ENCODE measurements around the gene IFNA5.

Gene IFNA5

DNA sequence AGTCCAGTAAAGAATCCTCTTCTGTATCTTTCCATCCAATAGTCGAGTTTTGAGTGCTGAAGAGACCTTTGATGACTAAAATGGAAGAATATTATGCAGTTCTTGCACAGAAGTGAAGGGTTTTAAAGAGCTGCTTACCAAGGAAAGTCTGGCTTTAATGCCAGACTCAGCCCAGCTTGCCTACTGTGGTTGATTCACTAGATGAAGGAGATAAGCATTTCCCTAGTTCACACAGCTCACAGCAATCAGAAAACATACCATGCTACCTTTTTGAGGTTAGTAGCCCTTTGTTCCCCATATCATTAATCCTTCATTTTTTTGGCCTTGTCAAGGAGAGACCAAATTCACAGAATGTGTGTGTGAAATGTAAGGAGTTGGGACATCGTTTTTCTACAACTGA is 15.3 kb downstream of the IFNA5 start:
- DNase-seq: no peak

DNA sequence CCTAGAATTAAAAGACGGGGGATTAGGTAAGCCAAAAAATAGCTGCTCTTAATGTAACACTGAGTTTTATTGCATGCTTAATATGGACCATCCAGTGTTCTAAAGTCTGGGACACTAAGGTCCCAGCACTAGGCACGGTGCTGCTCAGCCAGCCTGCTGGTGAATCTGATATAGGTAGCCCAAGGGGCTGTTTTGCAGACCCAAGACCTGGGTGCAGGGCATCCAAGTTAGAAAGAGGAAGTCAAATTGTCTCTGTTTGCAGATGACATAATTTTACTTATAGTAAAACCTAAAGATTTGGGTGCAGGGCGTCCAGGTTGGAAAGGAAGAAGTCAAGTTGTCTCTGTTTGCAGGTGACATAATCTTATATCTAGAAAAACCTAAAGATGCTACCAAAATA is 17.8 kb downstream of the IFNA5 start:
- no peak for DNase-seq

DNA sequence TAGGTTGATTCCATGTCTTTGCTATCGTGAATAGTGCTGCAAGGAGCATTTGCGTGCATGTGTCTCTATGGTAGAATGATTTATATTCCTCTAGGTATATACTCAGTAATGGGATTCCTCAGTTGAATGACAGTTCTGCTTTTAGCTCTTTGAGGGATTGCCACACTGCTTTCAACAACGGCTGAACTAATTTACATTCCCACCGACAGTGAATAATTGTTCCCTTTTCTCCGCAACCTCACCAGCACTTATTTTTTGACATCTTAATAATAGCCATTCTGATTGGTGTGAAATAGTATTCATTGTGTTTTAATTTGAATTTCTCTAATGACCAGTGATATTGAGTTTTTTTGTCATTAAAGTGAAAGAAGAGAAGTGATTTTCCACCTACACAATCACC is 18.5 kb downstream of the IFNA5 start:
- no peak for DNase-seq

DNA sequence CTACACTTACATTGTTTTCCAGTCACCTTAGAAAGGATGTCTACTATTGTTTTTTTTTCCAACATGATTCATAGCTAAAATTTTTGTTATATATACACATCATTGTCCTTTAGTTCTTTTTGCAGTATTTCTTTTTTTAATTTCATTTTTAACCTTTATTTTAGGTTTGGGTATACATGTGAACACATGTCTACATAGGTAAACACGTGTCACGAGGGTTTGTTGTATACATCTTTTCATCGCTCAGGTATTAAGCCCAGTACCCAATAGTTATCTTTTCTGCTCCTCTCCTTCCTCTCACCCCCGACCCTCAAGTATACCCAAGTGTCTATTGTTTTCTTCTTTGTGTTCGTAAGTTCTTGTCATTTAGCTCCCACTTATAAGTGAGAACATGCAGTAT is 19.0 kb downstream of the IFNA5 start:
- no peak for DNase-seq

DNA sequence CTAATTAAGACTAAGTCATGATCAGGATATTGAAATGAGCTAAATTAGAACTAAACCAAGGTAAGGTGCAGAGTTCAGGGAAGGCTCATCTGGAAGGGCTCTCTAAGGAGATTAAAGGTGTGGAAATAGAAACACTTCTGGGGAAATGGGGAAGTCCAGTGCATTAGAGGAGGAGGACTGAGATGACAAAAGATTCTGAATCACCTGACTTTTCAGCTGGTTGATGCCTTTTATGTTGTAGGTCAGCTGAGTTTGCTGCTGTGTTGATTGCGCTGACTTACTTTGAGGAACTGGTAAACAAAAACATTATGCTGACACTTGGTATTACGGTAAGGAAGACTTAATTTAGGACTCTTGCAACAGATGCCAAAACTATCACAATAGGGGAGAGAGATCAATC is 23.8 kb downstream of the IFNA5 start:
- DNase-seq: no peak

DNA sequence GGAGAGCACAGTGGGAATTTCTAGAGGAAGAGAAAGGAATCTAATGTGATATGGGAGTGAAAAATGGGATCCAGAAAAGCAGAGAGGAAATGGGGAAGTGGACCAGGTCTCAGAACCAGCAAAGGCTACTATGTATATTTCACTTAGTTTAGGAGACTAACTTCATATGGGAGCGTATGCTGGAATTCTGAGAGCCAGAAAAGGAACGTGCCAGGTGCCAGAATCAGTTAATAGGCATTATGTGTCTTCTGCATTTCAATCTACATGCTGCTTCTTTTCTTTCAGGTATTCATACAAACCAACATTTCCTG is 36.8 kb downstream of the IFNA5 start:
- no peak for DNase-seq

DNA sequence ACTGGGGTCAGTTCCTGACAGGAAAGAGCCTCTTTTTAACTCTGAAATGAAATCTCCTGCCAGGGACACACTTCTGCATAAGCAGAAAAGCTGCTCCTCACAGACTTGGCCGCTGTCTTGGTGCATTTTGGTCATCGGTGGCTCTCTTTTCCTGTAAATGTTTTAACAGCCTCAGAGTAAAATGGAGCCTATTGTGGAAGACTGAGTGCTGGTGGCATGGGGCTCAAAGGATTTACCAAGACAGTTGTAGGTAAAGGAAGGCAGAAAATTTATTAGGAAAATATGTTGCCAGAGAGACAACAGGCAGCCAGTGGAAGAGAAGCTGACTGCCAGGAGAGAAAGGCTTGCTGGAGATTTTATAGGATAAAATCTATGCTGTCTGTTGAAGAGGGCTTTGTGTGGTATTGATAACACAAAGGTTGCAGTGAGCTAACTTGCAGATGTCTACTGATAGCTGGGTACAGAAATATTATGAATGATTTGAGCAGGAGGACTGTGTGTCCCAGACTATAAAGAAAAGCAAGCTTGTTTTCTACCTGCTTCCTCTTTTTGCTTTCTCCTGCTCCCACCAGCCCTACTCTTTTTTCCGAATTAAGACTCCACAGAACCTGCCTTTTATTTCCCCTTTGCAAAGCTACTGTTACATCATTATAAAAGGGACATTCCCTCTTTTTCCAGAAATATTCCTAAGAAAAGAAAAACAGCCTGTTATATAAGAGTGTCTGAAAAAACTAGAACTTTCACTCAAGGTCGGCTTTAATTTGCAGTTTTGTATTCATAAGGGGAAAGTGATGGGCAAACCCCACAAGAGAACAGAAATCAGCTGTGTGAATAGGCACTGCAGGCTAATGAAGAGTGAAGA is 37.4 kb downstream of the IFNA5 start:
- no peak for DNase-seq

DNA sequence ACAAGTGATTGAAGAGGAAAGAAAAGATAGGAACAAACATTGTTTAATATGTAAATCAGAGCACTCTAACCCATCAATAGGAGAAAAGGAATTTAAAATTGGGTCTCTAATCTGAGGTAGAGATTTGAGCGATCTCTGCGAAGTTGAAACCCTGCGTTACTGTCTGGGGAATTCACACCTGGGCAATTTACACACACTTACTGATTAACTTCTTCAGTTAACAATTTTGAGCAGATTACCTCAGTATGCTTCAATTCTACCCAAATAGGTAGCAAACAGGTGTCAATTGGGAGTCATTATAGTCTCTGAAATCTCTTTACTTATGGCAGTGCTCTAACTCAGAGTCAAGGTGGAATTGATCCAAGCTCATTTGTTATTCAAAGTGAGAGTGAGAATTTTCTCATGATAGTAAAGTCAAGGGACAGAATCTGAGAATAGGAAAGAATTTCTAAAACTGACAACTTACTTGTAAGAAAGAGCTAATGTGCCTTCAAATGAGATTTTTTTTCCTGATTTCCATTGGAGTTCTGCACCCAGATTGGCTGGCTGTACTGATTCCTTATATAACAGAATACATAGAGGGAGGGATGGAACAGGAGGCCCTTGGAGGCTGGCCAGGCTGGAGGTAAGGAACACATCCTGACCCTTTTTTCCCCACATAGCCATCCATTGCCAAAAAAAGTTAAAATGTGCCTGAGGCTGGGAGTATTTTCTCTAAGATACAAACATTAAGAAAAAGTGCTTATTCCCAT is 38.2 kb downstream of the IFNA5 start:
- DNase-seq: no peak

DNA sequence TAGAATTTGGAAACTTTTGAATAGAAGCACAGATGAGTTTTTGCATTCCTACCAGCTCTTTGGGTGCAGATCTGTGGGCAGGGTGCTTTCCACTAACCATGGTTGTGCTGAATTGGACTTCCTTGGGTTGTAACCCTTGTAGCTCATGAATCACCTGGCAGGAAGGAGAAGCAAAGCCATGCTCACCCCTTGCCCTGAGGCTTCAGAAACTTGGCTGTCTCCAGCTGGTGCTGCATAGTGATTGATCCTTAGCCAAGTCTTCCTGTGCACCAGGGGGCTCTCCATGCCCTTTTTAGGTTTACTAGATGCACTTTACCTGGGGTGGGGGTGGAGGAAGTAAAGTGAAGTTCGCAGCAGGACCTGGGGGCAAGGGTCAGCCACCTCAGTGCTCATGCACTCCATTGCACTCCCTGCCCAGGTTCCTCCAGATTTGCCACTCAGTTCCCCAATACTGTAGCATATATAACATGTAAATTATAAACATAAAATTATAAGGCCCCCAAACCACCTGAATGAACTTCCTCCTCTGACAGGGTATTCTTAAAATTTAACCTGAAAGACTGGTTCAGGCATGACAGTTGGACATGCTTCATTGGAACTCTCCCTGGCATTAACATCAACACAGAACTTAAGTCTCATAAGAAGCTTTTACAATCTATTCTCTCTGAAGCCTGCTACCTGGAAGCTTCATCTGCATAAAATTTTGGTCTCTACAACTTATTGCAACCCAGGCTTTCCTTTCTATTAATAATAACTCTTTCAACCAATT is 39.5 kb downstream of the IFNA5 start:
- no peak for DNase-seq

DNA sequence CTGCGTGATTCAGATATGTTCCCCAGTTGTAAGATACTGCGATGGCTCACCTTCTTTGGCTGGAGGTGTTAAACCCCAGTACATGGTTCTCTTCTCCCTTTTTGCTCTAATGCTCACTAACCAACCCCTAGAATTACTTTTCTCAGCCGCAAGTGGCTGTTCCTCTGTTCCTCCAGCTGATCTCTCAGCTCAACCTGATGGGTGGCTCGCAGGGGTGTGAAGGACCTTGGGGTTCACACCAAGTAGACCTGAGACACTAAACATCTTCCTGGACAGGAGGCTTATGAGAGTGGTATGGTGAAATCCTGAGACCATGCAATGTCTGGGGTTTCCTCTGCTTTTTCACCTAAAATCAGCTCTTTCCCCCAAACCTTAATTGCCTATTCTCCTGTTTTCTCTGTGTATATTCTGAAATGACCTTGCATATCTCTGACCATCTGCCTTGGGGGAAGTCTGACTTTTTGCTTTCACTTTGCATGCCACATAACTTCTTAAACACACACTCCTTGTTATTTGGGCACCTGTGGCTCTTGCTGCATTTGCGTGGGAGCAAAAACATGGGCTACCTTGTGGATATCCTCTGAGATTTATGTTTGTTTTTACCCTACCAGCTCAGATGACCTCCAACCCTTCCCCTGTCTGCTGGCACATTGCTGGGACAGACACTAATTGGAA is 49.4 kb downstream of the IFNA5 start:
- no peak for DNase-seq

Measured in effector CD8-positive, alpha-beta T cell (primary cell).